ENCODE results near the gene DHDH.

DHDH gene

DNA sequence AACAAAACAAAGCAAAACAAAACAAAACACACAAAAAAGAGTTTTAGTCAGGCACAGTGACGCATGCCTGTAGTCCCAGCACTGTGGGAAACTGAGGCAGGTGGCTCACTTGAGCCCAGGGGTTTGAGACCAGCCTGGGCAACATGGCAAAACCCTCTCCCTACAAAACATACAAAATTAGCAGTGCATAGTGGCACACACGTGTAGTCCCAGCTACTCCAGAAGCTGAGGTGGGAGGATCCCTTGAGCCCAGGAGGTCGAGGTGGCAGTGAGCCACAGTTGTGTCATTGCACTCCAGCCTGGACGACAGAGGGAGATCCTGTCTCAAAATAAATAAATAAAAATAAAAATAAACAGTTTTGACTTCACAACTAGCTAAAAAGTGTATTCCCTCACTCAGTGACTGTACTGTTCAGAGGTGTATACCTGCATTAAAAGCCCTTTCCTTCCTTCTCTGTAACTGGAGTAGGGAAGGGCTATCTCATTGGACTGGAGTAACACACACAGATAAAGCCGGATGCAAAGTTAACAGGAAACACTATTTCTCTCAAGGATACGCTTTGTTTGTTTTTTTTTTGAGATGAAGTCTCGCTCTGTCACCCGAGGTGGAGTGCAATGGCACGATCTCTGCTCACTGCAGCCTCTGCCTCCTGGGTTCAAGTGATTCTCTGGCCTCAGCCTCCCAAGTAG is 17.5 kb downstream of the DHDH start:
- no peak for DNase-seq

DNA sequence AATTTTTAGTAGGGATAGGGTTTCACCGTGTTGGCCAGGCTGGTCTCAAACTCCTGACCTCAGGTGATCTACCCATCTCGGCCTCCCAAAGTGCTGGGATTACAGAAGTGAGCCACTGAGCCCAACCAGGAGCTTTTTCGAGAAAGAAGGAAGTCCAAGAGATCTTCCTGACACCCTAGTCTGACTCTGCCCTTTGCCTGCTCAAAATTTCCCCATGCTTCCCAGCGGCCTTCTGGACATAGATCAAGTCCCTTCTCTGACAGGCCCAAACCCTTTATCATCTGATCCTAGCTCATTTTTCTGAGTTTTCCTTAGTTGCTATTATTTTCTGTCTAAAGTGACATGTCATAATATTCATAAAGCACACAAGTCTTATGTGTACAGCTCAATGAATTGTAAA is 19.6 kb downstream of the DHDH start:
- DNase-seq: no peak

DNA sequence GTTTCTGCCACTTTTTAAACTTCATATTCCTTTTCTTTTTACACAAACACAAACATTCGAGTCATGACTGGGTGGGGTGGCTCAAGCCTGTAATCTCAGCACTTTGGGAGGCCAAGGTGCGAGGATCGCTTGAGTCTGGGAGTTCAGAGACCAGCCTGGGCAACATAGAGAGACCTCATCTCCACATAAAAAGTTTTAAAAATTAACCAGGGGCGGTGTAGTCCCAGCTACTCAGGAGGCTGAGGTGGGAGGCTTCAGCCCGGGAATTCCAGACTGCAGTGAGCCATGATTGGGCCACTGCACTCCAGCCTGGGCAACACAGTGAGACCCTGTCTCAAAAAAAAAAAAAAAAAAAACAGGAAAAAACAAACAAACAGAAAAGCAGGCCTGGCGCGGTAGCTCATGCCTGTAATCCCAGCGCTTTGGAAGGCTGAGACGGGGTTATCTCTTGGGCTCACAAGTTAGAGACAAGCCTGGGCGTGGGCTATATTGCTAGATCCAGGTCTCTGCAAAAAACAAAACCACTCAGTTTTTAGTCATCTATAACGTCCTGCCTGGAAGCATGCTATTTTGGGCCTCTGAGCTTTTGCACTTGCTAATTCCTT is 20.6 kb downstream of the DHDH start:
- DNase-seq: no peak

DNA sequence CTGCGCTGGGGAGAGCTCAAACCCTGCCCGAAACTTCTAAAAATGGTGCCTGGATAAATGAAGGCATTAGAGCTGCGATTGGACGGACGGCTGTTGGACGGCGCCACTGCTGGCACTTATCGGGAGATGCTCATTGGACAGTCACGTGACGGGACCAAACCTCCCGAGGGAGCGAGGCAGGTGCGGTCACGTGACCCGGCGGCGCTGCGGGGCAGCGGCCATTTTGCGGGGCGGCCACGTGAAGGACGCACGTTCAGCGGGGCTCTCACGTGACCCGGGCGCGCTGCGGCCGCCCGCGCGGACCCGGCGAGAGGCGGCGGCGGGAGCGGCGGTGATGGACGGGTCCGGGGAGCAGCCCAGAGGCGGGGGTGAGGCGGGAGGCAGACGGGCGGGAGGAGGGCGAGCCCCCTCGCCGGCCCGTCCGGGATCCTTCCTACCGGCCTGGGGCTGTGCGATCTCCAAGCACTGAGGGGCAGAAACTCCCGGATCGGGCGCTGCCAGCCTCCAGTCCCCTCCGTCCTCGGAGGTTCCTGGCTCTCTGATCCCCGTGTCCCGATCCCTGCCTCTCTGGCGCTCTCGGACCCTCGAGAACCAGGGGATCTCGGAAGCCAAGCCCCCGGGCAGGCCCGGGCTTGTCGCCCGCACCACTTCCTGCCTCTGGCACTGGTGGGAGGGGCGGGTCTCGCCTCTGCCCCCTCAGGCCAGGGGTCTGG is 21.3 kb downstream of the DHDH start, which contains the start of gene BAX:
BAX (plus strand) TSS at position 281 of the 713 bp plus-strand sequence; CDS start at position 335, 54 bp downstream.
- DNase-seq: peak; percentile 87

DNA sequence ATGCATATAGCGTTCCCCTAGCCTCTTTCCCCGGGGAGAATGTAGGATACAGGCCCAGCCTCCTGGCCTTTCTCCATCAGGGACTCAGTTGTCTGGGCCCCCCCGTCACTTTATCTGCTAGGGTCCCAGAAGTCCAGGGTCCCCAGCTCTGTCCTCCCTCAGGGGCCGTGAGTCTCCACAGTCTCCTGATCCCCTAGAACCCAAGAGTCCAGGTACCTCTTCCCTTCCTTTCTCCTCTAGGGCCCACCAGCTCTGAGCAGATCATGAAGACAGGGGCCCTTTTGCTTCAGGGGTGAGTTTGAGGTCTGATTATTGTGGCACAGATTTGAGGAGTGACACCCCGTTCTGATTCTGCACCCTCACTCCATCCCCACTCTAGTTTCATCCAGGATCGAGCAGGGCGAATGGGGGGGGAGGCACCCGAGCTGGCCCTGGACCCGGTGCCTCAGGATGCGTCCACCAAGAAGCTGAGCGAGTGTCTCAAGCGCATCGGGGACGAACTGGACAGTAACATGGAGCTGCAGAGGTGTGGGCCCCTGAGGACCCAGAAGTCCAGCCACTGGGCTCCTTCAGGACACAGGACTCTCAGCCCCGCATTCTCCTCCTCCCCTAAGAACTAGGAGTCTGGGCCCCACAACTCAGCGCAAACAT is 21.9 kb downstream of the DHDH start:
- DNase-seq: no peak

DNA sequence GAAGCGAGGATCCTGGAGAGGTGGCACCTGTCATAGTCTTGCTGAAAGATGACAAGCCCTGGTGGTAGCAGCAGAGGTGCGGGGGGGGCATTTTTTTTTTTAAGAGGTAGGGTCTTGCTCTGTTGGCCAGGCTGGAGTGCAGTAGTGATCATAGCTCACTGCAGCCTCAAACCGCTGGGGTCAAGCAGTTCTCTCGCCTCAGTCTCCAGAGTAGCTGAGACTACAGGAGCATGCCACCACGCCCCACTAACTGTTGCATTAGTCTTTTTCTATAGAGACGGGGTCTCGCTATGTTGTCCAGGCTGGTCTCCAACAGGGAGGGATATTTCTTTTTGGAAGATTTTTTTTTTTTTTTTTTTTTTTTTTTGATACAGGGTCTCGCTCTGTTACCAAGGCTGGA is 24.5 kb downstream of the DHDH start:
- DNase-seq: no peak

DNA sequence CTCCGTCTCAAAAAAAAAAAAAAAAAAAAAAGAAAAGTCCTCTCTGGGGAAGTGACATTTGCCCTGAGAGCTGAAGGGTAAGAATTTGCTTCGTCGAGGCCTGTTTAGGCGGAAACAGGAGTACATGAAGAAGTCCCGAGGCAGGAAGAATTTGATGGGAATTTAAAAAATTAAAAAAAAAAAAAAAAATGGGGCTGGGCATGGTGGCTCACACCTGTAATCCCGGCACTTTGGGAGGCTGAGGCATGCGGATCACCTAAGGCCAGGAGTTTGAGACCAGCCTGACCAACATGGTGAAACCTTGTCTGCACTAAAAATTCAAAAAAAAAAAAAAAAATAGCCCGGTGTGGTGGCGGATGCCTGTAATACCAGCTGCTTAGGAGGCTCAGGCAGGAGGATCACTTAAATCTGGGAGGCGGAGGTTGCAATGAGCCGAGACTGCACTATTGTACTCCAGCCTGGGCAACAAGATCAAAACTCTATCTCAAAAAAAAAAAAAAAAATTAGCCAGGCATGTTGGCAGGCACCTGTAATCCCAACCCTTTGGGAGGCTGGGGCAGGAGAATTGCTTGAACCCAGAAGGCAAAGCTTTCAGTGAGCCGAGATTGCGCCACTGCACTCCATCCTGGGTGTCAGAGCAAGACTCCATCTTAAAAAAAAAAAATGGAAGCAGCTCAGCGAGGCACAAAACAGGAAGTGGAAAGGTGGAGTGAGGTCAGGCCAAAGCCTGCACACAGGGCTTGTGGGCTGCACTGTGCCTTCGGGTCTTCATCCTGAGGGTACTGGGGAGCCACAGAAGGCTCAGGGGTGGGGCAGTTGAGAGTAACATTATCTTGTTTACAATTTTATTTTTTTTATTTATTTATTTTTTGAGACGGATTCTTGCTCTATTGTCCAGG is 26.1 kb downstream of the DHDH start:
- DNase-seq: no peak

DNA sequence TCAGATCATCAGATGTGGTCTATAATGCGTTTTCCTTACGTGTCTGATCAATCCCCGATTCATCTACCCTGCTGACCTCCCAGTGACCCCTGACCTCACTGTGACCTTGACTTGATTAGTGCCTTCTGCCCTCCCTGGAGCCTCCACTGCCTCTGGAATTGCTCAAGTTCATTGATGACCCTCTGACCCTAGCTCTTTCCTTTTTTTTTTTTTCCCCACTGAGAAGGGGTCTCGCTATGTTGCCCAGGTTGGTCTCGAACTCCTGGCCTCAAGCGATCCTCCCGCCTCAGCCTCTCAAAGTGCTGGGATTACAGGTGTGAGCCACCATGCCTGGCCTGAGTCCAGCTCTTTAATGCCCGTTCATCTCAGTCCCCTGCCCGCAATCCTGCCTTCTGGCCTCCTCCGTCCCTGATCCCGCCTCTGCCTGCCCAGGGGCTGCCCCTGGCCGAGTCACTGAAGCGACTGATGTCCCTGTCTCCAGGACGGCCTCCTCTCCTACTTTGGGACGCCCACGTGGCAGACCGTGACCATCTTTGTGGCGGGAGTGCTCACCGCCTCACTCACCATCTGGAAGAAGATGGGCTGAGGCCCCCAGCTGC is 27.7 kb downstream of the DHDH start:
- DNase-seq: no peak

DNA sequence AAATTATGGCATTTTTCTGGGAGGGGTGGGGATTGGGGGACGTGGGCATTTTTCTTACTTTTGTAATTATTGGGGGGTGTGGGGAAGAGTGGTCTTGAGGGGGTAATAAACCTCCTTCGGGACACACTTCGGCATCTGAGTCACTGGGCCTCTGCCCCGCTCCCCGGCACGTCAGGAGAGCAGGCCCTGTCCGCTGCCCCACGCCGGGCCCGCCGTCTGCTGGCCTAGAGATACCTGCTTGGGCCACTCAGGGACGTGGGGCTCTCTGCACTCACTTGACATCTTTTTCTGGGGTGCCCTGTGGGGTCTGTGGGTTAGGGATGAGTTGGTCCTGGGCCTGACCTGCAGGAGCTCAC is 28.2 kb downstream of the DHDH start:
- no peak for DNase-seq

DNA sequence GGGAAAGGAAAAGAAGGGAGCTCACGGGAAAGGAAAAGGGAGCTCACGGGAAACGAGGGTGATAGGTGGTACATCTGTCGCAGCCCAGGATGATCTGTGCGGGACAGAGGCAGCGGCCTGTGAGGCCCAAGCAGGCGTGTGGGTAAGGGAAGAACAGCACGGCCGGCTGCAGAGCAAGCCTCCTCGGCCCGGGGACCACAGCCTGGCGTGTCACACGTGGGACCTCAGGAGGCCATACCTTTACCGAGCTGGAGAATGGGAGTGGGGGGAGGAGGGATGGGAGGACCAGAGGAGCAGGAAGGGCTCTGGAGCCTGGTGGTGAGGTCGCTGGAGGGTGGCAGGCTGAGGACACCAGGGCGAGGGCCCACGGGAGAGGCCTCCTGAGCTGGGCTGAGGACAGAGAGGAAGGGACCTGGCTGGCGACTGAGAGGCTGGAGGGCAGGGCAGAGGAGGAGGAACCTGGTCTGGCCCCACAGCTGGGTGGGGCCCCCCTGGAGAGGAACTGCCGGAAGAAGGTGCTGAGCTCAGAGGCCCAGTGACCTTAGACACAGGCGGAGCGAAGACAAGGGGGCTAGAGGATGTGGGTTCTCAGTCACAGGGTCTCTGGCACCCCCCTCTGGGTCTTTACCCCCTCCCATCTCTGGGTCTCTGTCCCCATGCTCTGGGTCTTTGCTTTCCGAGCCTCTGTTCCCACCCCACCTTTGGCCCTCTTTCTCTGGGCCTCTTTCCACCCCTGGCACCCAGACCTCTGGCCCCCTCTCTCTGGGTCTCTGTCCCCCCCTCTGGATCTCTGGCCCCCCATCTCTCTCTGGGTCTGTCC is 28.7 kb downstream of the DHDH start:
- DNase-seq: peak; percentile 53

DNA sequence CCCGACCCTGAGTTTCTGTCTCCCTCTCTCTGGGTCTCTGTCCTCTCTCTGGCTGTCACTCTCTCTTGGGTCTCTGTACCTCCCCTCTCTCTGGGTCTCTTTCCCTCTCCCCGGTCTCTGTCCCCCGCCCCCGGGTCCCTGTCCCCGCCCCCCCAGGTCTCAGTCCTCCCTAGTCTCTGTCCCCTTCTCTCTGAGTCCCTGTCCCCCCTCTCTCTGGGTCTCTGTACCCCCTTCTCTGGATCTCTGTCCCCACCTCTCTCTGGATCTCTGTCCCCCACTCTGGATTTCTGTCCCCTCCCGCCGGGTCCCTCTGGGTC is 29.3 kb downstream of the DHDH start:
- no peak for DNase-seq

DNA sequence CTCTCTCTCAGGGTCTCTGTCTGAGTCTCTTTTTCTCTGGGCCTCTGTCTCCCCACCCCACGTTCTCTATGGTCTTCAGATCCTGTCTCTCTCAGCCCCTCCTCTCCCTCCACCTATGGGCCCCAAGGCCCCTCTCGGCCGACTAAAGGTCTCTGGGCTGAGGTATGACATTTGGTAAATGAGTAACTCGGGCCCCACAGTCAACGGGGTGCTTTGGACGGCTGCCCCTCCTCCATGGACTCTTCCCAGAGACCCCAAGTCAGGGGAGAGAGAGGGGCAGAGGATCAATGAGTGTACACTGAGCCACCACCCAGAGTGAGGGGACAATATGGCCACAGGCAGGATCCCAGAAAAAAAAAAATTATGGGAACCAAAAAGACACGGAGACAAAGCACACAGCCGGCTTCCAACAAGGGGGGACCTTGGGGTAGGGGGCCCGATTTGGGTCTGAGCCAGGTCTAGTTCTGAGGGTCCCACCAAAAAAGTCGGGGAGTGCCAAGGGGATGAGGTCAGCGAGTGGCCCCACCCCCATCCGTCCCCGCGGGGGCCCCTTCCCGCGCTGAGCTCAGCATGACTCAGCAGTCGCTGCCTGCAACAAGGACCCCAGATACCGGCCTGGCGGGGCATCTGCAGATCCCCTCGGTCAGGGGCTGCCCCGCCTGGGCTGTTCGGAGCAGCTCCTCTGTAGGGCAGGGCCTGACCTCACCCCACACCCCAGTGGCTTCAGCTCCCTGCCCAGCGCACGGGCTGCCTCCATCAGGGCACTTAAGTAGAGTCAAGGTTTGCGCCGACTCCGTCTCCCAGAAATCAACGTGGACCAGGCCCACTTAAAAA is 30.1 kb downstream of the DHDH start:
- peak; percentile 56 for DNase-seq

DNA sequence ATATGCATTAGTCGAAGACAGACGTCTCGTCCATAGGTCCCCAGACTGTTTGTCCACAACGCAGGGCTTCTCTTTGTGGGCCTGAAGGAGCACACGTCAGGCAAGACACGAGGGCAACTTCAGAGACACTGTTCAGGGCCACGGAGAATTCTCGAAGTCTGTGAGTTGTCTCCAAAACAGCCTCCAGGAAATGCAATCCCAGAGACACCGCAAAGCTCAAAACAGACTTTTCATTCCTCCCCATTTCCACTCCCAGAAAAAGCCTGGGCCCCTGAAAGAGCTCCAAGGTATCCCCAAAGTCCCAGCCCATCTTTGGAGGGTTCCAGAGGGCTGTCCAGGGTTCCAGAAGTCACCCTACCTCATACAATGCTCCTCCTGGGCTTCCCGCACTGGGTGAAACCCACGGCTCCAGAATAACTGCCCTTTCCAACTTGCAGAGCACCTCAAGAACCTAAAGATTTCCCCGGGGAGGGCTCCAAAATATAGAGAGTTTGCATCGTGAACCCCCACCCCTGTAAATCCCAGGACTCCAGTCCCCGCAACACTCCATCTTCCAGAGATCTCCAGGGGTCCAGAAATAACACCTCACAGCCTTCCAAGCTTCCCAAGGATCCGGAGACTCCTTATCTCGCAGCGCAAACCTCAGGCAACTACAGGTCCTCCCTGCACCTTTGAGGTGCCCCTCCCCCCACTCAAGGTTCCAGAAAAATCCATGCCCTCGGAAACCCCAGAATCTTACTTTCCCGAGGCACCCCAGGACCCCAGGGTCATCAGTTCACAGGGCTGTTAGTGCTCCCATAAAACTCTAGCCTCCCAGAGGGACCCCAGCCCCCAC is 30.9 kb downstream of the DHDH start:
- no peak for DNase-seq

DNA sequence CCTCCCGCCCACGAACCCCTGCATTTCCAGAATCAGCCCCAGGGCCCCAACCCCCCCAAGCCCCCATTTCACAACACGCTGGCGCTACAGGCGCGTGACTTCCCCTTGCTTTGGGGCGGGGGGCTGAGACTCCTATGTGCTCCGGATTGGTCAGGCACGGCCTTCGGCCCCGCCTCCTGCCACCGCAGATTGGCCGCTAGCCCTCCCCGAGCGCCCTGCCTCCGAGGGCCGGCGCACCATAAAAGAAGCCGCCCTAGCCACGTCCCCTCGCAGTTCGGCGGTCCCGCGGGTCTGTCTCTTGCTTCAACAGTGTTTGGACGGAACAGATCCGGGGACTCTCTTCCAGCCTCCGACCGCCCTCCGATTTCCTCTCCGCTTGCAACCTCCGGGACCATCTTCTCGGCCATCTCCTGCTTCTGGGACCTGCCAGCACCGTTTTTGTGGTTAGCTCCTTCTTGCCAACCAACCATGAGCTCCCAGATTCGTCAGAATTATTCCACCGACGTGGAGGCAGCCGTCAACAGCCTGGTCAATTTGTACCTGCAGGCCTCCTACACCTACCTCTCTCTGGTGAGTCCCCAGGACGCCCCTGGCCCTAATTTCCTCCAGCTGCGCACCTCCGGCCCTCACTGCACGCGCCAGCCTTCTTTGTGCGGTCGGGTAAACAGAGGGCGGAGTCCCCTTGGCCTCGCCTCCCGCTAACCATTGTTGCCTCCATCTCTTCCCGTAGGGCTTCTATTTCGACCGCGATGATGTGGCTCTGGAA is 31.7 kb downstream of the DHDH start, which contains the start of gene FTL:
FTL (plus strand) TSS at position 270 of the 766 bp plus-strand sequence; CDS start at position 469, 199 bp downstream.
- DNase-seq: peak; percentile 94

DNA sequence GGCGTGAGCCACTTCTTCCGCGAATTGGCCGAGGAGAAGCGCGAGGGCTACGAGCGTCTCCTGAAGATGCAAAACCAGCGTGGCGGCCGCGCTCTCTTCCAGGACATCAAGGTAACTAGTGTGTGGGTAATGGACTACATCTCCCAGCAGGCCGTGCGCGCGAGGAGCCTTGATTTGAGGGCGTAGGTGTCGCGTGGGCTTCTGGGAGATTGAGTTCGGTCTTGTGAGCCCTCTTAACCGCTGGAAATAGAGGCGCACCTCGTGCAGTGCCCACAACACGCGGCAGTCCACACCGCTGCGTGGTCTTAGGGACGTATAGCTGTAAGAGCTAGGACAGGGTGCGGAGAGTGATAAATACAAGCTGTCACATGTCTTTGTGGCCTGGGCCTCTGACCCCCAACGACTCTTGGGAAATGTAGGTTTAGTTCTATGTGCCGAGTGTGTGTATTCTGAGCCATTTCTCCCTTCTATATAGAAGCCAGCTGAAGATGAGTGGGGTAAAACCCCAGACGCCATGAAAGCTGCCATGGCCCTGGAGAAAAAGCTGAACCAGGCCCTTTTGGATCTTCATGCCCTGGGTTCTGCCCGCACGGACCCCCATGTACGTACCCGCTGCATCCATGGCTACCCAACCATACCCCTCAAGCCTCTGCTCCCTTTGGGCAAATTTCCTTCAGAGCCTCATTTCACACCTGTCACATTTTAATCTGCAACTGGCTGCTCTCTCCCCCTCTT is 32.5 kb downstream of the DHDH start:
- DNase-seq: peak; percentile 90

DNA sequence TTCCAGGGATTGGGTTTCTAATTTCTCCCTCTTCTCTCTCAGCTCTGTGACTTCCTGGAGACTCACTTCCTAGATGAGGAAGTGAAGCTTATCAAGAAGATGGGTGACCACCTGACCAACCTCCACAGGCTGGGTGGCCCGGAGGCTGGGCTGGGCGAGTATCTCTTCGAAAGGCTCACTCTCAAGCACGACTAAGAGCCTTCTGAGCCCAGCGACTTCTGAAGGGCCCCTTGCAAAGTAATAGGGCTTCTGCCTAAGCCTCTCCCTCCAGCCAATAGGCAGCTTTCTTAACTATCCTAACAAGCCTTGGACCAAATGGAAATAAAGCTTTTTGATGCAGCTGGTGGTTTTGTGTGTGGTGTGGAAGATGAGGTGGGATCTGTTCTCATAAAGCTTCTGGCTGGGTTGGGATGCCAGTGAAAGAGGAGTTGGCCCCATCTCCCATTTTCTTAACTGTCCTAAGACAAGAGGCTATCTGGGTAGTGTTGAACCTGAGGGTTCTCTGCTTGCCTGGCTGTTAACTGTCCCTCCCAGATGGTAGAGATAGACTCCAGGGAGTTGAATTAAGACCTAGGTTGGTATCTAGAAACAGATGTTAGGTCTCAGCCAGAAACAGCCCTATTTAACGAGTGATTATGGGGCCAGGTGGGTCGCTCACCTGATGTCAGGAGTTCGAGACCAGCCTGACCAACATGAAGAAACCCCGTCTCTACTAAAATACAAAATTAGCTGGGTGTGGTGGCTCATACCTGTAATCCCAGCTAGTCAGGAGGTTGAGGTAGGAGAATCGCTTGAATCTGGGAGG is 33.2 kb downstream of the DHDH start:
- no peak for DNase-seq
